HepG2 (cell line): Measurements from ENCODE around the gene SLC9A9. TPM values are rescaled to one million over a fixed set of nuclear protein-coding genes. Genes with fewer than 3 reads are reported as not detected.

Experiments used
- ATAC-seq: fragments of 200-7000 bp; cut with Tn5 transposase; 3 replicates; pipeline ENCODE4 v1.9.1; 2020; ENCODE audit warnings: mild to moderate bottlenecking, moderate library complexity
- BruUV-seq: library from RNA; stranded (reverse); fragments of 400-500 nt; replicated peaks from 2 replicates; lab custom pipeline; 2021; lab: Mats Ljungman, UMichigan
- CTCF ChIA-PET: fragments of 300-600 bp; formaldehyde crosslinking; extraction: SDS; loops from one replicate; lab custom pipeline; 2021; ENCODE audit warnings: low total read pairs, inconsistent platforms, low intra/inter-chr PET ratio; lab: Yijun Ruan, JAX
- POLR2A ChIA-PET: fragments of 350-600 bp; sonication (Branson Sonifier 250); formaldehyde crosslinking; loops from one replicate; lab custom pipeline; 2020; ENCODE audit warnings: antibody characterized with exemption, inconsistent platforms; lab: Yijun Ruan, JAX
- DNase-seq: peaks from one replicate; pipeline ENCODE4 v3.0.0-alpha.2; 2015; ENCODE audit warnings: low spot score
- FAIRE-seq: peaks from 3 replicates; lab custom pipeline; 2011; peaks lifted over from hg19 to GRCh38; lab: Jason Lieb, UNC
- H2AFZ ChIP-seq: one replicate; pipeline ENCODE4 v1.6.1; 2011; ENCODE audit warnings: low read length, inconsistent platforms
- H3K27ac ChIP-seq: fragments of 300-600 bp; 3 replicates; pipeline ENCODE4 v1.8.0; 2011; ENCODE audit warnings: mixed run types, mild to moderate bottlenecking, mixed read lengths, low read length, inconsistent platforms; ENCODE audit not compliant: insufficient read depth; ENCODE audit errors: extremely low read length
- H3K27me3 ChIP-seq, 2 experiments: fragments of 200-600 bp in 1 of 2; 2 replicates in 1 of 2; 3 replicates in 1 of 2; pipeline versions ENCODE4 v1.6.0 to v1.8.0; 2011; ENCODE audit warnings: low read length in 2 of 2, mild to moderate bottlenecking in 2 of 2, moderate library complexity in 2 of 2, inconsistent platforms in 1 of 2; ENCODE audit not compliant: insufficient read depth in 2 of 2, control insufficient read depth in 1 of 2
- H3K36me3 ChIP-seq, 2 experiments: fragments of 200-600 bp in 1 of 2; replicated peaks in 1 of 2; 2 replicates in 1 of 2; 3 replicates in 1 of 2; pipeline versions ENCODE4 v1.5.1 to v1.8.0; 2011; ENCODE audit warnings: low read length in 2 of 2, inconsistent platforms in 1 of 2; ENCODE audit not compliant: insufficient read depth in 2 of 2, control insufficient read depth in 1 of 2
- H3K4me1 ChIP-seq: 2 replicates; pipeline ENCODE4 v1.5.1; 2012; ENCODE audit warnings: low read length, inconsistent platforms; ENCODE audit not compliant: insufficient read depth
- H3K4me2 ChIP-seq: 2 replicates; pipeline ENCODE4 v1.6.0; 2011; ENCODE audit warnings: low read depth, low read length, inconsistent platforms
- H3K4me3 ChIP-seq, 3 experiments: fragments of 200-600 bp in 1 of 3; sonication (generic), shearing (Covaris generic) in 1 of 3; replicated peaks in 1 of 3; 2 replicates each; pipeline ENCODE4 v1.5.1; 2011 to 2016; ENCODE audit warnings: low read length in 3 of 3, inconsistent platforms in 2 of 3, low read depth in 2 of 3, mild to moderate bottlenecking in 2 of 3, control low read depth in 1 of 3, mixed read lengths in 1 of 3; ENCODE audit not compliant: insufficient read depth in 1 of 3
- H3K79me2 ChIP-seq: one replicate; pipeline ENCODE4 v1.6.1; 2011; ENCODE audit warnings: low read length, inconsistent platforms; ENCODE audit not compliant: insufficient read depth
- H3K9ac ChIP-seq: 2 replicates; pipeline ENCODE4 v1.6.0; 2011; ENCODE audit warnings: mild to moderate bottlenecking, low read depth, low read length, inconsistent platforms; ENCODE audit not compliant: insufficient read depth
- H3K9me3 ChIP-seq: 2 replicates; pipeline ENCODE4 v1.5.1; 2012; ENCODE audit warnings: mild to moderate bottlenecking, low read length
- H4K20me1 ChIP-seq: 2 replicates; pipeline ENCODE4 v1.6.0; 2011; ENCODE audit warnings: inconsistent platforms, mild to moderate bottlenecking, low read length, moderate library complexity; ENCODE audit not compliant: insufficient read depth
- ASH2L ChIP-seq: fragments of 300-600, 200-600 bp; sonication (generic); IDR thresholded peaks from 2 replicates; pipeline ENCODE4 v1.7.0; 2017; ENCODE audit warnings: low read depth, mild to moderate bottlenecking, moderate library complexity, mixed read lengths, low read length; ENCODE audit not compliant: insufficient read length
- CBFB ChIP-seq: sonication (generic); formaldehyde crosslinking; IDR thresholded peaks from 2 replicates; pipeline ENCODE4 v1.4.0; 2020; ENCODE audit warnings: missing genetic modification reagents
- FOXK1 ChIP-seq: sonication (generic); formaldehyde crosslinking; IDR thresholded peaks from 2 replicates; pipeline ENCODE4 v1.4.0; 2020; ENCODE audit warnings: low read depth, missing genetic modification reagents, borderline replicate concordance
- GABPA ChIP-seq, 2 experiments: IDR thresholded peaks; 2 replicates each; pipeline ENCODE4 v1.6.1; 2011 to 2016; ENCODE audit warnings: low read depth in 2 of 2, low read length in 1 of 2, missing biosample characterization in 1 of 2, missing genetic modification characterization in 1 of 2
- GATA4 ChIP-seq: sonication (generic); IDR thresholded peaks from 2 replicates; pipeline ENCODE4 v1.6.1; 2016; ENCODE audit warnings: antibody characterized with exemption, low read depth, borderline replicate concordance
- NFATC3 ChIP-seq: sonication (generic); formaldehyde crosslinking; IDR thresholded peaks from 2 replicates; pipeline ENCODE4 v1.5.1; 2020; ENCODE audit warnings: mild to moderate bottlenecking, missing genetic modification reagents
- PAWR ChIP-seq: sonication (generic); formaldehyde crosslinking; IDR thresholded peaks from 2 replicates; pipeline ENCODE4 v1.4.0; 2020; ENCODE audit warnings: missing genetic modification reagents, mild to moderate bottlenecking, borderline replicate concordance
- RBM22 ChIP-seq: fragments of 200-400 bp; formaldehyde crosslinking; optimal IDR thresholded peaks from 2 replicates; pipeline ENCODE3; 2017; ENCODE audit warnings: mild to moderate bottlenecking, low read length, moderate library complexity
- SNAI1 ChIP-seq: sonication (generic); formaldehyde crosslinking; IDR thresholded peaks from 2 replicates; pipeline ENCODE4 v1.5.0; 2020; ENCODE audit warnings: mild to moderate bottlenecking, missing genetic modification reagents, borderline replicate concordance
- TCF7 ChIP-seq: sonication (generic); IDR thresholded peaks from 2 replicates; pipeline ENCODE4 v1.6.1; 2016; ENCODE audit warnings: antibody characterized with exemption, low read depth
- ZNF207 ChIP-seq: fragments of 450-650 bp; IDR thresholded peaks from 2 replicates; pipeline ENCODE4 v1.6.1; 2016; ENCODE audit warnings: antibody characterized with exemption, borderline replicate concordance
- ZNF264 ChIP-seq: sonication (generic); formaldehyde crosslinking; IDR thresholded peaks from 2 replicates; pipeline ENCODE4 v1.4.0; 2020; ENCODE audit warnings: missing genetic modification reagents
- ZNF501 ChIP-seq: sonication (generic); formaldehyde crosslinking; IDR thresholded peaks from 2 replicates; pipeline ENCODE4 v1.5.1; 2020; ENCODE audit warnings: mild to moderate bottlenecking, moderate library complexity, missing genetic modification reagents
- ZNF788 ChIP-seq: sonication (generic); formaldehyde crosslinking; IDR thresholded peaks from 2 replicates; pipeline ENCODE4 v1.5.0; 2020; ENCODE audit warnings: mild to moderate bottlenecking, missing genetic modification reagents, borderline replicate concordance
- ZSCAN20 ChIP-seq: sonication (generic); formaldehyde crosslinking; IDR thresholded peaks from 2 replicates; pipeline ENCODE4 v1.4.0; 2020; ENCODE audit warnings: missing genetic modification reagents, mild to moderate bottlenecking, borderline replicate concordance
- WGBS: methylation state at CpG from one replicate; pipeline ENCODE4 v1.1.6; 2017; ENCODE audit warnings: low lambda C conversion rate; 5-methylcytosine and 5-hydroxymethylcytosine counted together
- in situ Hi-C: cut with HindIII; loops from 2 replicates; pipeline ENCODE4 v1.10.0; 2017; ENCODE audit warnings: low pct_unique_long_range_greater_than_20kb; ENCODE audit not compliant: extremely low pct_ligation_motif_present
- intact Hi-C: fragments of 100-400 bp; cut with micrococcal nuclease; formaldehyde crosslinking; loops from one replicate; pipeline ENCODE4 v1.10.0; 2022; ENCODE audit not compliant: unreplicated experiment
- polyA plus RNA-seq, 8 experiments: library from polyadenylated mRNA; depleted of rRNA in 3 of 8; stranded (reverse) in 7 of 8; unstranded in 1 of 8; fragments of >200 nt; fragmentation: Illumina TruSeq in 4 of 8; extraction: Trizol in 4 of 8; gene quantifications; 2 replicates each; pipeline versions ENCODE4 v1.2.1 to v1.2.3, GENCODE V29; 2011 to 2016; ENCODE audit warnings: low read depth in 4 of 8, missing spikeins in 1 of 8, mixed read lengths in 1 of 8; ENCODE audit not compliant: insufficient read depth in 1 of 8
- total RNA-seq, 5 experiments: library from RNA; depleted of rRNA; stranded (reverse); fragments of >200 nt; fragmentation: Illumina TruSeq; extraction: Trizol; gene quantifications; 2 replicates each; pipeline ENCODE4 v1.2.3, GENCODE V29; 2016; ENCODE audit warnings: low read depth in 1 of 5
- TF ChIP-seq, protein P1 (sequence below): sonication (generic); formaldehyde crosslinking; IDR thresholded peaks from 2 replicates; pipeline ENCODE4 v1.8.0; 2022; ENCODE audit warnings: missing genetic modification reagents, mild to moderate bottlenecking, borderline replicate concordance
- TF ChIP-seq, protein P2 (sequence below): sonication (generic); formaldehyde crosslinking; IDR thresholded peaks from 2 replicates; pipeline ENCODE4 v1.5.0; 2020; ENCODE audit warnings: missing genetic modification reagents

SLC9A9 gene
- total and polyA plus RNA-seq, 2 of the 13 experiments (the other 11 are each of a cell fraction or from before 2014, with no cell fraction given) = not detected

DNA sequence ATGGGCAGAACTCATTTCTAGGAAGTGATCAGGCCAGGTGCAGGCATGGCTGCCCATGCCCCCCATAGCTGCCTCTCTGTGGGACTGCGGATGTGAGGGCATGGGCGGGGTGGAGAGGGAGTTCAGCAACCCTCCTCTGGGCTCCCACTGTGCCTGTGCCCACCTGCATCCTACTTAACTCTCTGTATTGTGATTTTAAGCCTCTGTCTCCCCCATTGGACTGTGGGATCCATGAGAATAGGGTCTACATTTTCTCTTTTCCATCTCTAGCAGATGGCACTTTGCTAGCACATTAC lies 534.4 kb downstream of the SLC9A9 start:
- no peak overlapping the region for H3K27ac ChIP-seq
- no peaks in the 10 kb centered on the region for H4K20me1 ChIP-seq
- TF ChIP-seq GABPA (IDR thresholded peaks at IDR 0.05; ENCODE audit: low read depth, low read length) = no peak
- TF ChIP-seq GABPA (CRISPR knock-in tag; IDR thresholded peaks at IDR 0.05; ENCODE audit: low read depth) = no peak
- no peak for TF ChIP-seq NFATC3
- TF ChIP-seq FOXK1 = no peak
- TF ChIP-seq RBM22 = no peak
- TF ChIP-seq SNAI1 (CRISPR knock-in tag) = no peak
- TF ChIP-seq ZNF207 = no peak
- TF ChIP-seq CBFB (CRISPR knock-in tag) = no peak
- TF ChIP-seq ZNF264 (CRISPR knock-in tag) = no peak
- TF ChIP-seq ZSCAN20 (CRISPR knock-in tag) = no peak
- TF ChIP-seq ZNF788 (CRISPR knock-in tag) = no peak
- TF ChIP-seq ASH2L = no peak
- no peak for TF ChIP-seq GATA4
- TF ChIP-seq ZNF501 (CRISPR knock-in tag) = no peak
- no peak for TF ChIP-seq PAWR (CRISPR knock-in tag)
- TF ChIP-seq, protein P1, sequence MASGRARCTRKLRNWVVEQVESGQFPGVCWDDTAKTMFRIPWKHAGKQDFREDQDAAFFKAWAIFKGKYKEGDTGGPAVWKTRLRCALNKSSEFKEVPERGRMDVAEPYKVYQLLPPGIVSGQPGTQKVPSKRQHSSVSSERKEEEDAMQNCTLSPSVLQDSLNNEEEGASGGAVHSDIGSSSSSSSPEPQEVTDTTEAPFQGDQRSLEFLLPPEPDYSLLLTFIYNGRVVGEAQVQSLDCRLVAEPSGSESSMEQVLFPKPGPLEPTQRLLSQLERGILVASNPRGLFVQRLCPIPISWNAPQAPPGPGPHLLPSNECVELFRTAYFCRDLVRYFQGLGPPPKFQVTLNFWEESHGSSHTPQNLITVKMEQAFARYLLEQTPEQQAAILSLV = no peak
- TF ChIP-seq, protein P2, sequence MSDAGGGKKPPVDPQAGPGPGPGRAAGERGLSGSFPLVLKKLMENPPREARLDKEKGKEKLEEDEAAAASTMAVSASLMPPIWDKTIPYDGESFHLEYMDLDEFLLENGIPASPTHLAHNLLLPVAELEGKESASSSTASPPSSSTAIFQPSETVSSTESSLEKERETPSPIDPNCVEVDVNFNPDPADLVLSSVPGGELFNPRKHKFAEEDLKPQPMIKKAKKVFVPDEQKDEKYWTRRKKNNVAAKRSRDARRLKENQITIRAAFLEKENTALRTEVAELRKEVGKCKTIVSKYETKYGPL (CRISPR knock-in tag) = no peak
- no peak for TF ChIP-seq TCF7
- TF ChIP-seq, all 625 proteins: peak for 0
- Histone ChIP-seq H3K79me2 (no peaks in the 10 kb centered on the region), H3K9ac (no peak overlapping the region), H3K9me3 (no peaks in the 10 kb centered on the region), H3K36me3 (no peaks in the 10 kb centered on the region), H2AFZ (no peak overlapping the region), H3K27me3 (peaks cover 0 to 8% of the 10 kb centered on the region in 2 experiments; a peak in 1 of 5 replicates), H3K4me2 (no peak overlapping the region), H3K4me3 (no peak overlapping the region), H3K4me1 (no peaks in the 10 kb centered on the region)
- ATAC-seq = no peak
- no CpG with 5 or more reads among the region's 2 CpGs for WGBS
- FAIRE-seq = no peak
- in situ Hi-C loops = no loop called here
- no TSS peak for BruUV-seq
- POLR2A ChIA-PET = no interaction called here
- intact Hi-C loops = no loop called here
- DNase-seq = no peak
- CTCF ChIA-PET = no interaction called here
